Duodenal mucosa (tissue), 2 donors: Measurements from ENCODE around the gene PCID2.

Experiments used
- H3K27ac ChIP-seq: one replicate; pipeline ENCODE4 v1.7.0; 2013; ENCODE audit warnings: low read depth, low read length
- H3K27me3 ChIP-seq, 2 donors: one replicate each; pipeline ENCODE4 v1.7.0; 2013; ENCODE audit warnings: low read length in 2 of 2, control low read depth in 1 of 2; ENCODE audit not compliant: insufficient read depth in 2 of 2, control insufficient read depth in 1 of 2
- H3K36me3 ChIP-seq, 2 donors: one replicate each; pipeline ENCODE4 v1.7.0; 2013; ENCODE audit warnings: low read length in 2 of 2, control low read depth in 1 of 2; ENCODE audit not compliant: insufficient read depth in 2 of 2, control insufficient read depth in 1 of 2
- H3K4me1 ChIP-seq, 2 donors: one replicate each; pipeline ENCODE4 v1.7.0; 2013; ENCODE audit warnings: low read length in 2 of 2, control low read depth in 1 of 2; ENCODE audit not compliant: insufficient read depth in 2 of 2, control insufficient read depth in 1 of 2
- H3K4me3 ChIP-seq, 2 donors: one replicate each; pipeline ENCODE4 v1.7.0; 2013; ENCODE audit warnings: low read length in 2 of 2, low read depth in 1 of 2
- H3K9ac ChIP-seq, 2 donors: one replicate each; pipeline ENCODE4 v1.7.0; 2013; ENCODE audit warnings: low read length in 2 of 2, low read depth in 1 of 2
- H3K9me3 ChIP-seq, 2 donors: one replicate each; pipeline ENCODE4 v1.7.0; 2013; ENCODE audit warnings: low read length in 2 of 2, control low read depth in 1 of 2; ENCODE audit not compliant: control insufficient read depth in 1 of 2

The PCID2 gene

DNA sequence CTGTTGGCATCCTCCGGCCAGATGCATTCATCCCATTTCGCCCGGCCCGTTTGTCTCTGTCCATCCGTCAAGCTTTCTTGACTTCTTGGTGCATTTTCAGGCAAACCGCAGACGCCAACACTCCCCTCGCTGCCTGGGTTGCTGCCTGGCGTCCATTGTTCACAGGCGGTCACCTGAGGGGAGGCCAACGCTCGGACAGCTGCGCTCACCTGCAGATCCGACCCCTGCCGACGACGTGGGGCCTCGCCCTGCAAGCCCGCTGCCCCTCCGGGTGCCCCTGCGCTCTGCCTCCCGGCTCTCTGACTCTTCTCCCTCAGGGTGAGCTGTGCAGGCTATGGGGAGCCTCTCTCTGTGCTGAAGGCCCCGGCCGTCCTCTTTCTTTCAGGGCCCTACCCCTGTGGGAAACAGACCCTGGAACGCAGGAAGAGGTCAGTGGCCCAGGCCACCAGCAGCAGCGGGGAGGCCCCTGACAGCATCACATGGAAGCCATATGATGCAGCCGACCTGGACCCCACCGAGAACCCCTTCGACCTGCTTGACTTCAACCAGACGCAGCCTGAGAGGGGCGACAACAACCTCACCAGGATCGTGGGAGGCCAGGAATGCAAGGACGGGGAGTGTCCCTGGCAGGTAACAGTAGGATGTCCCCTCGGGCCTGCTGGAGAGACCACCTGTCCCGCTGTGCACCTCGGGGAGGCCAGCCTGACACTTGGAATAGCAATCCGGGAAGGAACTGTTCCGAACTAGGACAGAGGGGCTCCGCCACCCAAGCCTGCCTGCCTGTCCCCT is 64.8 kb downstream of the PCID2 start:
- H3K27me3 ChIP-seq, result no peaks in the 10 kb centered on the region
- no peak overlapping the region for H3K4me3 ChIP-seq
- H3K9ac ChIP-seq, result no peak overlapping the region
- H3K4me1 ChIP-seq, result no peaks in the 10 kb centered on the region
- no peak overlapping the region for H3K27ac ChIP-seq
- no peaks in the 10 kb centered on the region for H3K36me3 ChIP-seq
- no peaks in the 10 kb centered on the region for H3K9me3 ChIP-seq

DNA sequence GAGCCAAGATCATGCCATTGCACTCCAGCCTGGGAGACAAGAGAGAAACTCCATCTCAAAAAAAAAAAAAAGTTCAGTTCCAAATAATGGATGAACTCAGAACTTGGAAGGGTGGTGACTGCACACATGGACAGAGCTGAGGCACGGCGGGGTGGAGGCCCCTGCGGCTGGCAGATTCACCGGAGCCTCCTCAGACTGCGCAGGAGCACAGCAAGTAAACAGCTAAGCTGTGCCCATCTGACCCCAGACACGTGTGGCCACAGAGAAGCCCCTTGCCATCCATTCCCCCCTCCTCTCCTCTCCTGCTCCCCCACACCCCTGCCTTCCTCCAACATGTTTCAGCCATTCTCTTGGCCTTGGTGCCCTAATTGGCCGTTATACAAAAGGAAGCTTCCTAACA is 65.6 kb downstream of the PCID2 start:
- Histone ChIP-seq H3K4me1 (no peaks in the 10 kb centered on the region), H3K27me3 (no peaks in the 10 kb centered on the region), H3K4me3 (no peak overlapping the region), H3K36me3 (no peaks in the 10 kb centered on the region), H3K27ac (no peak overlapping the region), H3K9ac (no peak overlapping the region), H3K9me3 (no peaks in the 10 kb centered on the region)

DNA sequence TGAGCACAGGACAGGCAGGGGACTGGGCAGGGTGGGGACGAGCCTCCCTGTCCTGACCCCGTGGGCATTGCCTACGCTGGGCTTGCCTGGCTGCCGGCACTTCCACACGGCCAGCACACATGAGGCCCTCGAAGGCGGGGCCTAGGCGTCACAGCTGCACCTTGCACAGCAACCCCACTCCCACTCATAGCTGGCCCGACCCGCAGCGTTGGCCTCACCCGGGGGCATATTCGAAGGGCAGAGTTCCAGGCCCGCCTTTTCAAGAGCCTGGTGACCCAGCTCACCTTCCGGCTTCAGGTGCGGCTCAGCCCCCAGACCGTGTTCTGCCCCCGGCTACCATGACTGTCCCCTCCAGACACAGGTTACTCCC is 66.9 kb downstream of the PCID2 start:
- Histone ChIP-seq H3K27me3 (no peaks in the 10 kb centered on the region), H3K9ac (no peak overlapping the region), H3K36me3 (no peaks in the 10 kb centered on the region), H3K9me3 (no peaks in the 10 kb centered on the region), H3K4me1 (no peaks in the 10 kb centered on the region), H3K4me3 (no peak overlapping the region), H3K27ac (no peak overlapping the region)

GRCh38 chr13:113140677-113141600 is 67.5 kb downstream of the PCID2 start:
- Histone ChIP-seq H3K27ac (no peak overlapping the region), H3K36me3 (no peaks in the 10 kb centered on the region), H3K27me3 (no peaks in the 10 kb centered on the region), H3K4me3 (no peak overlapping the region), H3K4me1 (no peaks in the 10 kb centered on the region), H3K9ac (no peak overlapping the region), H3K9me3 (no peaks in the 10 kb centered on the region)

DNA sequence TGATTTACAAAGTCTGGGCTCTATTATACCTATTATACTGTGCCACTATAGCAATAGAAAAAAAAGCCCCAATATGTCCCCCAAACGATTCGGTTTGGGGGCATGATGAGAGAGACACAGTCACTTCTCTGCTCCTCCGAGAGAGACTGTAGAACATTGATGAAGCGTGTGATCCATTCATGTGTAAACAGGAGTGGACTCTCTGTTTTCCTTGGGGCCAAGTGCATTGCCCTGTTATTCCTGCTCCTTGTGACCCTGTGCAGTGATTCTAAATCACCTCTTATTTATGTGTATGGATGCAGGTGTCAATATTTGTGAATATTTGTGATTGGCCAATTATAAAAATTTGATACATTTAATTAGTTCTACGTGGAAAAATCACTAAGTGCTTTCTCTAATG is 68.9 kb downstream of the PCID2 start:
- no peak overlapping the region for H3K4me3 ChIP-seq
- no peak overlapping the region for H3K9ac ChIP-seq
- no peak overlapping the region for H3K27ac ChIP-seq
- no peaks in the 10 kb centered on the region for H3K4me1 ChIP-seq
- no peaks in the 10 kb centered on the region for H3K9me3 ChIP-seq
- no peaks in the 10 kb centered on the region for H3K36me3 ChIP-seq
- no peaks in the 10 kb centered on the region for H3K27me3 ChIP-seq

DNA sequence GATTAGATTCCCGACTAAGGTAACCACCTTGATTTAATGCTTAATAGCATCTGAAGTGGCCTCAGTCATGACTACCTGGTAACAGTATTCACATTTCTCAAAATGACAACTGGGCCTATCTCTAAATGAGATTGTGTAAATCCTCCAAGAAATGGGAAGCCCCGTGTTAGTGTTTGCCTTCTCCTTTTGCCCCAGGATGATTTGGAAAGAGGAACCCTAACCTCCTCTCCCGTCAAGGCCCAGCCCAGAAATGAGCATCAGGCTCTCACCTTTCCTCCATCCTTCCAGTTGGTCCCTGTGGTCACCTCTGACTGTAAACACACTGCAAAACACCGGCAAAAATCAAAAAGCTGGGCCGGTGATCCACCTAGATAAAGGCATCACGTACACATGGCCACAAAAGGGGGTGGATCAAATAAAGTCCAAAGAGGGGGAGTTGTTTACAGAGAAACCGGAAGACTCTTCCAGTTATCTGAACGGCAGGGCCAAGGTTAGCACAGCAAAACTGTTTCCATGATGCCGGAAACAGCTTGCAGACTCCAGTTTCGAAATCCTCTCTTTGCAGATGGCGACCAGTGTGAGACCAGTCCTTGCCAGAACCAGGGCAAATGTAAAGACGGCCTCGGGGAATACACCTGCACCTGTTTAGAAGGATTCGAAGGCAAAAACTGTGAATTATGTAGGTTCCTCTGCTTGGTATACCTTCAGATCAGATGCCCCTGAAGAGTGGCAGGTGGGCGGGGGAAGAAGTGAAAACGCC is 69.5 kb downstream of the PCID2 start:
- H3K27ac ChIP-seq, result no peak overlapping the region
- no peaks in the 10 kb centered on the region for H3K9me3 ChIP-seq
- no peak overlapping the region for H3K9ac ChIP-seq
- H3K36me3 ChIP-seq, result no peaks in the 10 kb centered on the region
- H3K27me3 ChIP-seq, result no peaks in the 10 kb centered on the region
- no peak overlapping the region for H3K4me3 ChIP-seq
- no peaks in the 10 kb centered on the region for H3K4me1 ChIP-seq

GRCh38 chr13:113137691-113138298 is 70.7 kb downstream of the PCID2 start:
- Histone ChIP-seq H3K9me3 (no peaks in the 10 kb centered on the region), H3K4me1 (no peaks in the 10 kb centered on the region), H3K4me3 (no peak overlapping the region), H3K36me3 (no peaks in the 10 kb centered on the region), H3K27me3 (no peaks in the 10 kb centered on the region), H3K9ac (no peak overlapping the region), H3K27ac (no peak overlapping the region)

- Histone ChIP-seq H3K9me3 (no peaks in the 10 kb centered on the region), H3K4me3 (no peak overlapping the region), H3K36me3 (no peaks in the 10 kb centered on the region), H3K9ac (no peak overlapping the region), H3K4me1 (no peaks in the 10 kb centered on the region), H3K27ac (no peak overlapping the region), H3K27me3 (peaks cover 0 to 5% of the 10 kb centered on the region in 2 donors)
These were observed 73.1 kb downstream of the PCID2 start for GRCh38 chr13:113135281-113135760.

- no peak overlapping the region for H3K9ac ChIP-seq
- peaks cover 0 to 5% of the 10 kb centered on the region in 2 donors for H3K27me3 ChIP-seq
- H3K4me1 ChIP-seq, result no peaks in the 10 kb centered on the region
- H3K36me3 ChIP-seq, result no peaks in the 10 kb centered on the region
- H3K9me3 ChIP-seq, result no peaks in the 10 kb centered on the region
- peak overlapping the region in 1 of 2 donors; percentile 32 for H3K4me3 ChIP-seq
- H3K27ac ChIP-seq, result no peak overlapping the region
These were observed 78.3 kb downstream of the PCID2 start for GRCh38 chr13:113129921-113130750.
